HG02870 (cell line): ENCODE results near the gene LSS.
"Not testable (repeated sequence)": the region's sequence is repeated elsewhere in the genome, so short reads cannot be mapped to it uniquely, and the experiment has no call there.

Source experiments
- ATAC-seq: cut with Tn5 transposase; IDR thresholded peaks from one replicate; pipeline ENCODE4 v1.9.1; 2021; ENCODE audit warnings: mild to moderate bottlenecking, moderate library complexity; ENCODE audit not compliant: unreplicated experiment

The LSS gene

GRCh38 chr21:46141767-46142581 lies 86.6 kb downstream of the LSS start:
- no peak for ATAC-seq

GRCh38 chr21:46140352-46141003 lies 88.1 kb downstream of the LSS start:
- ATAC-seq, result not testable (repeated sequence)

- no peak for ATAC-seq
Measured at GRCh38 chr21:46139686-46140085, 88.9 kb downstream of the LSS start.

- ATAC-seq, result no peak
Measured at GRCh38 chr21:46138383-46138970, 90.1 kb downstream of the LSS start.
